ENCODE data around the gene COL5A3.
A peak's percentile ranks its signal among the peaks of the same experiment; 100 is the strongest.

The COL5A3 gene

DNA sequence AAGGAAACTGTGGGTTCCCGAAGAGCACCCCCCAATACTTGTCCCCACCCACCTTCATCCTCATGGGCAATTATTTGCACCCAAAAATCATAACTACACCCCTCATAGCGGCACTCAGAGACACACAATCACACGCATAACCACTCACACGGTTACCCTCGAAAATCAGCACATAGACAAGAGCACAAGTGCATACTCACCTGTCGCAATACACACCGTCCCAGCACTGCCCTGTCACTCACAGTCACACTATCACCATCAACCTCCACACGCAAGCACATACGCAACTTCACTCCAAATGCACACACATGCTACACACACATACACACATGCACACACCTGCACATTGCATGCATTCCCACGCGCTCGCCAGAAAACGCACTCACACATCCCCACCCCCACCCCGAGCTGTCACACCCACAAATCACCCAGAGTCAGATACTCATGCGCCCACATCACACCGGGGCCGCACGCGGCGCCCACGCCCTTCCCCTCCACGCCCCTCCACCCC, 535 bp downstream of the COL5A3 start:
- no peak for DNase-seq

DNA sequence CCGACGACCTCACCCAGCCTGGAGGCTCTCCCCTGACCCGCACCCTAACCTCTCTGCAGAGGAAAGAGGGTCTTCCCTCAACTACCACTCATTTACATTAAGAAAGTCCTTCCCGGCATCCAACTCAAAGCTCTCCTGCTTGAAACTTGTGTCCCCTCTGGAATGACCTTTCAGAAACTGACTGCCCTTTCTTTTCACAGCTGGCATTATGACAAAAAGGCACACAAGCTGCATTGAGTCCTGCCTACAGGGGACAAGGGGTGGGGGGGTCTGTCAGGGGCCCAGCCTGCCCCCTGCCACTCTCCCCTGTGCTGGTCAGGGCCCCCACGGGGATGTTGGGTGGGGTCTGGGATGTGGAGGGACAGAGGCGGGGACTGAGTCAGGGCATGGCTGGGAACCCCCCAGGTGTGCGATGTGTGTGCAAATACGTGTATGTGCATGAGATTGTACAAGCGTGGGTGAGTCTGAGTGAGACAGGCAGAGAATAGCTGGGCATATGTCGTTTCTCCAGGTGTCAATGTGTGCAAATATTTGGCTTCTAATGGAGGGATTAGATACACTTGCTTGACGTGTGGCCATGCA, 2.0 kb downstream of the COL5A3 start:
- no peak for DNase-seq

DNA sequence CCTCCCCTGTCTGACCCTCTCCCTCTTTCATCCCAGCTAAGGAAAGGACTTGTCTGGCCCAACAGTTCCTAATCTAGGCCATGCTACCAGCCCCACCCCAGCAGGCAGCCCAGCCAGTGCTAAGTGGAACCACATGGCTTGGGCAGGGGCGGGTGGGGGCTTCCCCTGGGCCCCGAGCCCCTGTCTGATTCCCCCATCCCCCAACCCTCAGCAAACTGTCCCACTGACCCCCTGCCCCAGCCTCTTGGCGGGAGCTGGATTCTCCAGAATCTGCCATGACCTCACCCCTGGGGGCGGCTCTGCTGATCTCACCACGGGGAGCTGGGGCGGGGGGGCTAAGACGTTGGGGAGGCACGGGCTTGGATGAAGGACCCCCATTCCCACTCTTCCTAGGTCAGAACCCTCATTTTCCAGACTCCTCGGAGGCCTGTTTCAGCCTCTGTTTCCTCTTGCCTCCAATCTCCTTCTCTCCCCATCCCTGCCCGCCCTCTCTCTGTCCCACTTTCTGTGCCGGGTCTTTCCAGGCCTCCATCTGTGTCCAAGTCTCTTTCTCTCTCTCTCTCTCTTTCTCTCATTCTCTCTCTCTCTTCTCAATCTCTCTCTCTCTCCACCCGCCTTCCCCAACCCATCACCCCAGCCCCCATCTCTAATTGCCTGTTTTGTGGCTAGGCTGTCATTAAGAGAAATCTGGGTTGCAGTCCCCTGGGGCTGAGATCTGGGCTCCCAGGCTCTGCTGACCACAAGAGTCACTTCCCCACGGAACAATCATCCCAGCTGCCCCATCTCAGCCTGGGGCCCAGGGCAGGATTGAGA, 2.7 kb downstream of the COL5A3 start:
- DNase-seq, result no peak

DNA sequence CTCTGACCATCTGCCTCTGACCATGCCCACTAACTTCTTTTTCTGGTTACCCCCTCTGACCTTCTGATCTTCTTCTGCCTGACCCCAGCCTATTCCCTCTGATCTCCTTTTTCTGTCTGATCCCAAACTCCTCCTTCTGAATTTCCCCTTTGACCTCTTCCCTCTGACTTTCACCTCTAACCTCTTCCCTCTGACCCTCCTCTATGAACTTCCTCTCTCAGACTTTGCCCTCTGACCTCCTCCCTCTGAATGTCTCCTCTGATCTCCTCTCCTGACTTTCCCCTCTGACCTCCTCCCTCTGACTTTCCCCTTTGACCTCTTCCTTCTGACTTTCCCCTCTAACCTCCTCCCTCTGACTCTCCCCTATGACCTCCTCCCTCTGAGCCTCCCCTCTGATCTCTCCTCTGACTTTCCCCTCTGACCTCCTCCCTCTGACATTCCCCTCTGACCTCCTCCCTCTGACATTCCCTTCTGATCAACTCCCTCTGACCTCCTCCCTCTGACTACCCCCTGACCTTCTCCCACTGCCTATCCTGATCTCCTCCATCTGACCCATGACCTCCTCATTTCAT, 3.5 kb downstream of the COL5A3 start:
- no peak for DNase-seq

DNA sequence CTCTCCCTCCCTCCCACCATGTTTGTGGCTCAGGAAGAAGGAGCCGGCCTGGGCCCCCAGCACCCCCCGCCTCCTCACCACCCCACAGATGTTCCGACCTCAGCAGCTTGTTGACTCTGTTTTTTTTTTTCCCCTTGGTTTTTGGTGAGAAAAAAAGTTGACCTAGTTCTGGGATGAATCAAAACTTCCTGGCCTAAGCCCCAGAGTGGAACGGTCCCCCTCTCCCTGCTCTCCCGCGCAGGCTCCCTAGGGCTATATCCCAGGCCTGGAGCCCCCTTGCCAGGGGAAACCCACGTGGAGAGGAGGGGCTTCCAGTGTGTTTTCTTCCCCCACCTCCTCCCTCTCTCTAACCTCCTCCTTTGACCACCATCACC, 4.0 kb downstream of the COL5A3 start:
- DNase-seq, result no peak

DNA sequence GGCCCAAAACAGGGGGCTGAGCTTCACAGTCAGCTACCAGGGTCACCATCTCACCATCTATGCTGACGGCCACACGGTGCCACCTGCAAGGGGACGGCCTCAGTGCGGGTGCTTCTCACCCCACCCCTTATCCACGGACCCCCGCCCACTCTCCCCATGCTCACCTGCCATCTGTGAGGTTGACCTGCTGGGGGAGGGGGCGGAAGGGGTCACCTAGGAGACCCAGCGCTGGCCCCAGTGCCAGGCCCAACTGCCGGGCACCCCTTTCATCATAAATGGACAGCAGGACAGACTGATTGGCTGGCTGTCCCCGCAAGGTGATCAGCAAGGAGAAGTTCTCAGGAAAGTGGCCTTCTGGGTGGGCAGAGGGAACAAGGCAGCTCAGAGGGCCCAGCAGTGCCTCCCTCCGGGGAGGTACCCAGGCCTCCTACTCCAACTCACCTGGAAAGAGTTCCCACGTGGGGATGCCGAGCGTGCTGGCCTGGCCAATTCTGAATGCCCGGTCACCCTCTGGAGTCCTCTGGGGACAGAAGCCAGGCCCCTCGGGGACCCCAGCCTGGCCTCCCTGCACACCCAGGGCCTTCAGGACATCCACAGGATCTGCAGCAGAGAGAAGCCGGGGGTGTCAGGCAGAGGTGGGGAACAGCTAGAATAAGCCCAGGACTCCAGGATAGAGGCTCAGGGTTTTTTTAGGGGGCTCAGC, 4.5 kb downstream of the COL5A3 start:
- DNase-seq, result no peak

DNA sequence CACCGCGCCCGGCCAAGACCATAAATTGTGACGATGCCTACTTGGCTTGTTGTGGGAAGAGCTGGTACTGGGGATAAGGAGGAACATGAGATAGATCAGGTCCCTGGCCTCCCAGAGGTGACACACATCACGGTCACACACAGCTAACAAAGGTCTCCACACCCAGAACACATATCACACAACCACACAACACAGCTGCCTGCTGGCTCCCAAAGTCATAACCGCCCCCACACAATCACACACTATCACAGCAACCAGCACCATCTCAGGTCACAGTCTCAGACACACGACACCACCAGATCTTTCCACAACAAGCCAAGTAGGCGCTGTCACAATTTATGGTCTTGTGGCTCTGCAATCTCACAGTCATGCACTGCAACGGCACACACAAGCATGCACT, 5.7 kb downstream of the COL5A3 start:
- no peak for DNase-seq

DNA sequence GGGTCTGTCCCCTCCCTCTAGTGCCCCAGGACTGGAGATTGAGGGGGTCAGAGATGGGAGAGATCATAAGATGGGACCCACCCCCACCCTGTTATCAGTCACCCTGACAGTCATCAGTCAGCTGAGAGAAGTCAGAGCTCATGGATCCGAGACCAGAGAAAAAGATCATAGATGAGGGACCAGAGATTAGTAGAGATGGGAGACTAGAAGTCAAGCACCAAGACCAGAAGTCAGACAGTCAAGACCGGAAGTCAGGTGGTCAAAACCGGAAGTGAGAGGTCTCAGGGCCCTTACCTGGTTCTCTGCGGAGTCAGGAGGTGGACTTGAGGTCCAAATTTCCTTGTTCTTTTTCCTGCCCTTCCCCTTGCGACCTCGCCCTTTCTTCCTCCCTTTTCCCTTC, 7.0 kb downstream of the COL5A3 start:
- DNase-seq, result no peak

DNA sequence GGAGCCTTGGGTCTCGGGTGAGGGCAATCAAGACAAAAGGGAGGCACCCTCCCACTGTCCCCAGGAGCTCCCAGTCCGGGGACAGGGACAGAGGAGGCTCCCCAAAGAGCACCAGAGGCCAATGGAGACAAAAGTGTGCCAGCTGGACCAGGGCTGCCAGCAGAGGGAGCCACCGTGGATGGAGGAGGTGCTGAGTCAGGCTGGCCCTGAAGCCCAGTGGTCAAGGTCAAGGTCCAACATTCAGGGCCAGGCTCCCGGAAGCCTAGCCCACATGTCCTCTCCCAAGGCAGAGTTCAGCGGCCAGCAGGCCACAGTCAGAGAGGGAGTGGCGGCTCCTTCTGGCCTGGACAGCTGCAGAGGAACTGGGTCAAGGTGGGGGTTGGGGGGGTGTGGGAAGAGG, 8.4 kb downstream of the COL5A3 start:
- DNase-seq, result peak; percentile 61

DNA sequence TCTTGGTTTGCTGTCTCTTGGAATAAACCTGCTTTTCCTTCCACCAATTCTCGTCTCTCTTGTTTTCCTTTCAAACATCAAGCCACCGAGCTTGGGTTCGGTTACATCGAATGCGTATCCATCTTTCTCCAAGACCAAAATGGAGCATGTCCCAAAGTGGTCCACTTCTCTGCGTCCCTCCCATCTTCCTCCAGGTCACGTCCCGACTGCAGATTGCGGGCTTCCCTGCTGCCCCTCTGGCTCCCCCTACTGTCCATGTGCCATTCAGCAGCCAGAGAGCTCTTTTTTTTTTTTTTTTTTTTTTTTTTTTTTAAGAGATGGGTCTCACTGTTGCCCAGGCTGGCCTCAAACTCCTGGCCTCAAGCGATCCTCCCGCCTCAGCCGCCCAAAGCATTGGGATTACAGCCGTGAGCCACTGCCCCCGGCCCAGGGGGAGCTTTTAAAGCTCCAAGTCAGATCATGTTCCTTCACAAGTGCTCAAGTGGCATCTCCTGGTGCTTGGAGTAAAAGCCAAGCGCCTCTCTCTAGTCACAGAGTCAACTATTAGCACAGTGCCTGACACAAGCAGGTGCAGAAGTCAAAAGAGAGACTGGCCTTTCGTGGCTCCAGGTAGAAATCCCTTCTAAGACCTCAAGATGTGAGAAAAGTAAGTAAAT, 10.0 kb downstream of the COL5A3 start:
- DNase-seq, result peak; percentile 86

DNA sequence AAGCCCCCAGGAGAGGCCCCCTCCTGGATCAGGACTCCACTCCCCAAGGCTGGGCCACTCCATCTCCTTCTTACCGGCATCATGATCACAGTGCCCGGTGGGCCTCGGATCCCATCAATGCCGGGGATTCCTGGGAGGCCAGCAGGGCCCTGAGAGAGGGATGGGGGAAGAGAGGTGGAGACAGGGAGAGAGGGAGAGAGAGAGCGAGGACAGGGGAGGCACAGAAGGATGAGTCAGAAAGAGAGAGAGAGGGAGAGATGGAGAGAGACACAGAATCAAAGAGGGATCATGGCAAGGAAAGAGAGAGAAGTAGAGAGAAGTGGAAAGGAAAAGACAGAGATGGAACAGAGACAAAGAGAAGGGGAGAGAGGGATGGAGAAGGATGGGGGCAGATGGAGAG, 13.8 kb downstream of the COL5A3 start:
- no peak for DNase-seq

DNA sequence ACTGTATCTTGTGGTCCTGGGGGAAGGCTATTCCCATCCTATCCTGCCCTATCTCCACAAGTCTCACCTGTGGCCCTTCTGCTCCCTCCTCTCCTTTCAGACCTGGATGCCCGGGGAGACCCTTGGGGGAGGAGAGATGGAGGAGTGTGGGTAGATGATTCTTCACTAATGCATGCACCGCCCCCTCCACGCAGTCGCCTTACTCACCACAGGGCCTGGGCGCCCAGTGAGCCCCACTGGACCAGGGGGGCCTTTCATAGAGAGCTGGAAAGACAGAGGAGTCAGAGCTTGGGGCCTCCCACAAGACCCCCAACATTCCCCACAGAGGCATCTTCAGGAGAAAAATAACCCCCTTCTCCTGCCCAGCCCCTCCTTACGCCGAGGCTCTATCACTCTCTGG, 14.3 kb downstream of the COL5A3 start:
- DNase-seq, result no peak

DNA sequence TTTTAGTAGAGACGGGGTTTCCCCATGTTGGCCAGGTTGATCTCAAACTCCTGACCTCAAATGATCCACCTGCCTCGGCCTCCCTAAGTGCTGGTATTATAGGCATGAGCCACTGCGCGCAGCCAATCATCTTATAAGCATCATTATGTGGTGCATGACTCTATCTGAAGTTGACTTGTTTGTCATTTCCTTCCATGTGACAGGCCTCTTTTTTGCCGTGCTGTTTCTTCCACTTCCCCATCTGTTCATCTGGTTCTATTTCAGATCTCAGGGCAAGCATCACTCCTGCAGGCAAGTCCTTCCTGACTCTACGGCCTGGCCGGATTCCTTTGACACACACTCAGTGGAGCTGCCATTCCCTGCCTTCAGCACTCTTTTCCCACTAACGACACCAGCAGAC, 15.2 kb downstream of the COL5A3 start:
- no peak for DNase-seq

DNA sequence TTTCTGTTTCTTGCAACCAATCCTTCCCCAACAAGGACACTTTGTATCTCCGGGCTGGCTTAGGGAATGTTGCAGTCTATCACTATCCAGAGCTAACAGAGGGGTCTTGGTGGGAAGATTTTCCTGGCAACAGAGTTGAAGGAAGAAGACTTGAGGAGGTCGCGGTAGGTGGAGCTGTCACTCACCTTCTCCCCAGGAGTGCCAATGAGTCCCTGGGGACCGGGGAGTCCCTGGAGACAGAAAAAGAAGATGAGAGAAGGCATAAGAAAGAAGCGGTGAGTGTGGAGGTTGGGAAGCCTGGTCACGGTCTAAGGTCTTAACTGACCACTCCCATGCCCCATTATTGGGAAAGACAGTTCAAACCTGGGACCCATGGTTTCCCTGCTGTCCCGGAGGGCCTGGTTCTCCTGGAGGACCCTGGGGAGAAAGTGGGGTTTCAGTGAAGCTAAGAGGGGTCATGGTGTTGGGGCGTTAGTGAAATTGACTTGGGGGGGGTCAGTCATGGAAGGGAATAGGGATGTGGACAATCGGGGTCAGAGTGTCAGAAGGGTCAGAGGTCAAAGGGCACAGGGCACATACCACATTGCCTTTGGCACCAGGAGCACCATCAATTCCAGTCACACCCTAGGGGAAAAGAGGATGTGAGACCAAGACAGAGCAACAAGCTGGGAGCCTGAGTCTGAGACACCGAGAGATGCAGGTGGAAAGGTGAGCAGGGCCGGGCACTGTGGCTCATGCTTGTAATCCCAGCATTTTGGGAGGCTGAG, 18.7 kb downstream of the COL5A3 start:
- DNase-seq, result no peak

DNA sequence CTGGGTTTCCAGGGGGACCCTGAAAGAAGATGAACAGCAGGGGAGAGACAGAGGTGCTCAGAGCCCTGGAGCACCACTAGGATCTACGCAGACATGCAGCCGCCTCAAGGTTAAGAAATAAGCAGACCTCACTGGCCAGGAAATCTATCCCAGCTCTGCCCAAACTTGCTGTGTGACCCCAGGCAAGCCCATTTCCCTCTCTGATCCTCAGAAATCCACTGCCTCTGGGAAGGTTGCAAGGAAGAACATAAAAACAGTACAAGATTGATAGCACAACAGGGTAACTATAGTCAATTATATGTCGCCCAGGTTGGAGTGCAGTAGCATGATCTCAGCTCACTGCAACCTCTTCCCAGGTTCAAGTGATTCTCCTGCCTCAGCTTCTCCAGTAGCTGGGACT, 20.8 kb downstream of the COL5A3 start:
- DNase-seq, result no peak

DNA sequence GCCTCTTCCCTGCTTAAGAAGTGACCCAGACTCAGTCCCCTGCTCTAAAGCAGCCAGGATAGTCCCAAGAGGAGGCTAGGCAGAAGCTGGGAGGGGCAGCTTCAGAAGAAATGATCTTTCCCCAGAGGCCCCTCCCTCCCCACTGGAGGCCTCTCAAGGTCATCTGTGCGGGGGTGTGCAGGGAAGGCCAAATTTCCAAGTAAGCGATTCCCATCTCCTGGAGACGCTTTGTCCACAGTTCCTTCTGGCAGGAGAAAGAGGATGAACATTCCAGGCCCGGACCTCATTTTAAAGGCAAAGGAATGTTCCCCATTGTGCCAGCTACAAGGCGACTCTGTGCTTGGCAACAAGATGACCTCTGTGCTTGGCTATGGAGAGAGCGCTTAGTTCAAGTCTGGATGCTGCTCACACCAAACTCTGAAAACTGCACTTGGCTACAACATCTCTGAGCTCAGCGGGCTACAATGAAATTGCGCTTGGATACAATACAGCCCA, 23.5 kb downstream of the COL5A3 start:
- DNase-seq, result no peak

DNA sequence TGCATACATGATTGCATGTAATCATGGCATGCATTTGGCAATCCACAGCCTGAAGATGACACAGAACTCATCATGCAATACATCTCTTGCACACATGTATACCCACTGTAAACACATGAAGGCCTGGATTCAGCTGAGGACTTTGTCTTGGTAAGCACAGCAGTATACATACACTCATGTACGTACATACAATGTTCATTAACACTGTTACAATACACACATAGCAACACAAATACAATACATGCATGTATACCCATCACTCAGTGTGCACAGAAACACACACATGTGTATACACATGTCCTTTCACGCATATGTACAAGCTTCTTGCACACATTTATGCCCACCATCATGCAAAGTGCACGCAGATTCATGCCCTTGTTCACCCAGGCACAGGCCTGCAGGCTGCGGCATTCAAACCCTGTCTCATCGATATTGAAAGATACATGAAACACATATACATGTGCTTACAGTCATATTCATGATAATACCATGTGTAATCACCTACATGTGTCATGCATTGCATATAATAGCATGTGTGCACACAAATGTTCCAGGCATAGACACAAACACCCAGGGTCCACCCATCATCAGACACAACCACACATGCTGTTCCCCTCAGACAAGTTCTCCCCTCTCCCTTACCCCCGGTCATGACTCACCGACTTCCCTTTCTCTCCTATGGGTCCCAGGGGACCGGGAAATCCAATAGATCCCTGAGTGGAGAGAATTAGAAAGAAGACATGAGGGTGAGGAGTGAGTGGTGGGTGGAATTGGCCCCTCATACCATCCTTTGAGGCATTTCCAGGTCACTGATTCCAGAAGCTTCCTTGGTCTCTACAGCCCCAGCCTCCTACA, 28.7 kb downstream of the COL5A3 start:
- no peak for DNase-seq

DNA sequence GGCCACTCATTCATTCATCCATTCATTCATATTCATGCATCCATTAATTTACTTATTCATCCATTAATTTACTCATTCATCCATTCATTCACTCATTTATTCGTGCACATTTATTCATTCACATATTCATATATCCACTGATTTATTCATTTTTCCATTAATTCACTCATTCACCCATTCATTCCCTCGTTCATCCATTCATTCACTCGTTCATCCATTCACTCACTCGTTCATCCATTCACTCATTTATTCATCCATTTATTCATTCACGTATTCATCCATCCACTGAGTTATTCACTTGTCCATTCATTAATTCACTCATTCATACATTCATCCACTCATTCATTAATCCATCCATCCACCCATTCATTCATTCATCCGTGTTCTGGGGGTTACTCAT, 38.2 kb downstream of the COL5A3 start:
- DNase-seq, result no peak

DNA sequence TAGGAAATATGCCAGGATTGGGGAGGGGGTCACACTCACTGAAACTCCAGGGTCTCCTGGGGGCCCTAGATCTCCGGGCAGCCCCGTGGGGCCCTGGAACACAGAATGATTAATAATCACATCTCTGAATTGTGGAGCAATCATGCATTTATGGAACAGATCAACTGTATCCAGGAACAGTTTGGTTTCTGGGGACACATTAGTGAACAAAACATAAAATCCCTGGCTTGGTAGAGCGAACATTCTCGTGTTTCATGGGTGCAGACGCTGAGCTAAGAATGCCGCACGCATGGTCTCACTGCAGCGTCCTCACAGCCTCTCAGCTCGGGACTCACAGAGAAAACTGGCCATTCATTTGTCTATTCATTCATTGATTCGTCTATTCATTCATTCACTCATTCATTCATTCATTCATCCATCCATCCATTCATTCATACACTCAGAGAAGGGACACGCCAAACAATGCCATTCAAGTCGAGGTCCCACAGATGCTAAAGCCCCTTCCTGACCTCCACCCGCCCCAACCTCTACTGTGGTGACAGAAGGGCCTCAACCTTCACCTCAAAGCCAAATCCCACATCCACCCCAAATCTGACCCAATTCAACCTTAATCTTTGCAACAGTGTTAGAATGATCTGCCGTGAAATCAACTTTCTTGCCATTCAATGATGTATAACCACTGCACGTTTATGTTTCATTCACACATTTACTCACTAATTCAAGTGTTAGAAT, 39.0 kb downstream of the COL5A3 start:
- DNase-seq, result no peak

DNA sequence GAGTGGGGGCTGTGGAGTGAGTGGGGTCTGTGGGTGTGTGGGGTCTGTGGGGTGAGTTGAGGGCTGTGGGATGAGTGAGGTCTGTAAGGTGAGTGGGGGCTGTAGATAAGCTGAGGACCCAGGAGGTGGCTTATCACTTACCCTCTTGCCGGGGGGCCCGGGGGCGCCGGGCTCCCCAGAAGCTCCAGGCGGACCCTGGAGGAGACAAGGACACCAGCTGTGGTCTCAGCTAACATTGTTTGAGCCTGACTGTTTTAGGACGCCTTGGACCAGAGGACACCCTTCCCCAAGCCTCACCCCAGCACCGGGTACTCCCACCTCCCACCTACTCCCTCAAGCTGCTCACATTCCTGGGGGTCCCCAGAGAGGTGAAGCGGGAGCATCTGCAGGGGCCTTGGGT, 39.8 kb downstream of the COL5A3 start:
- no peak for DNase-seq

DNA sequence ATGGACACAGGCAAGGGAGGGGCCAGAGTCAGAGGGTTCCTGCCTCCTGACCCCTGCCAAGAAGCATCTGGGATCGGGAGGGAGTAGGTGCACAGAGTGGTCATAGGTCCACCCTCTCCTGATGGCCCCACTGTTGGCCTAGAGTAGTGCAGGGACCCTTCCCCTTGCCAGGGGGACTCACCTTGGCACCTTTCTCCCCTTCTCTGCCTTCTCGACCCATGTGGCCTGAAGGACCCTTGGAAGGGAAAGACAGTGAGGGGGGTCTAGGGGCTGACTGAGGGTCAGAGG, 40.7 kb downstream of the COL5A3 start:
- no peak for DNase-seq
